HL-60/S4 treated with phorbol 12-myristate 13-acetate at 8.2 ng/mL for 4 days and 3 days (cell line): Measurements from ENCODE around the gene PAPOLB.

Experiments
- in situ Hi-C: fragments of 300-500 bp; cut with MboI; formaldehyde crosslinking; loops from 2 replicates; pipeline ENCODE4 v1.15.0; 2022; ENCODE audit warnings: low sequenced_read_pairs

Gene PAPOLB

DNA sequence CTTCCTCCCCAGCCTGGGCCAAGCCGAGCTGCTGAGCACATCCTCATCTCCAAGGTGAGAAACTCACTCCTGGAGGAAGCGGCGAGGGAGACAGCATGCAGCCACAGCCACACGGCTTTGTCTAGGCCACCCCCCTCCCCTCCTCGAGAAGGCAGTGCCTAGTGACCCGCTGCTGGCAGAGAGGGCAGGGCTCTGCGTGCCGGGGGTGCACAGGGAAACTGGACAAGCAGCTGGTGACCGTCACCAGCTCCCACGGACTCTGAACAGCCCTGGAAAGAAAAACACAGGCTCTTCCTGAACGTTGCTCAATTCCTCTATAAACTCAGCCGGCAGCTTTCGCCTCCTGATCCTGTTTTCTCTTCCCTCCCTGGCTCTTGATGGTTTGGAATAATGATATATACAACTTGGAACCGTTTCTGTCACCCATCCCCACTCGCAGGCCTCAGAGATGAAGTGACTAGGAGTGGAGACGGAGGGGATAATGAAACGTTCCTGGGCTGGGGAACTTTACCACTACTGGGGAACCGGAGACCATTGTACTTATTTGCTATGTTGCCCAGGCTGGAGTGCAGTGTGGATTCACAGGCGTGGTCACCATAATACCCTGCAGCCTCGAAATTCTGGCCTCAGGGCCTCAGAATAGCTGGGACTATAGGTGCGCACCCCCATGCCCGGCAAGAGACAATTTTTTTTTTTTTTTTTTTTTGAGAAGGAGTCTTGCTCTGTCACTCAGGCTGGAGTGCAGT lies 19.3 kb downstream of the PAPOLB start:
- in situ Hi-C loops, result loop anchor here (25.0 kb wide), 1 partner anchor 245 kb away; no protein-coding TSS in a partner anchor

DNA sequence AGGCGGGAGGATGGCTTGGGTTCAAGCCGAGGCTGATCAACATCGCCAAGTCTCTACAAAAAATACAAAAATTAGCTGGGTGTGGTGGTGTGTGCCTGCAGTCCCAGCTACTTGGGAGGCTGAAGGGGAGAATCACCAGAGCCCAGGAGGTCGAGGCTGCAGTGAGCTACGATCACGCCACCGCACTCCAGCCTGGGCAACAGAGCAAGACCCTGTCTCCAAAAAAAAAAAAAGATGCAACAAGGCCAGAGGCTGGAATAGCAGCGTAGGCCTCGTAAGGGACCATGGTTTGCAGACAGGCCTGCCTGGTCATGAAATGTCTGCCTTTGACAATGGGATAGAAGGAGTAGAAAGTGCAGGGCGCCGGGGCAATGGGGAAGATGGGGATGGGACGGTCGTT lies 20.0 kb downstream of the PAPOLB start:
- in situ Hi-C loops, result loop anchor here (25.0 kb wide), 1 partner anchor 245 kb away; no protein-coding TSS in a partner anchor

DNA sequence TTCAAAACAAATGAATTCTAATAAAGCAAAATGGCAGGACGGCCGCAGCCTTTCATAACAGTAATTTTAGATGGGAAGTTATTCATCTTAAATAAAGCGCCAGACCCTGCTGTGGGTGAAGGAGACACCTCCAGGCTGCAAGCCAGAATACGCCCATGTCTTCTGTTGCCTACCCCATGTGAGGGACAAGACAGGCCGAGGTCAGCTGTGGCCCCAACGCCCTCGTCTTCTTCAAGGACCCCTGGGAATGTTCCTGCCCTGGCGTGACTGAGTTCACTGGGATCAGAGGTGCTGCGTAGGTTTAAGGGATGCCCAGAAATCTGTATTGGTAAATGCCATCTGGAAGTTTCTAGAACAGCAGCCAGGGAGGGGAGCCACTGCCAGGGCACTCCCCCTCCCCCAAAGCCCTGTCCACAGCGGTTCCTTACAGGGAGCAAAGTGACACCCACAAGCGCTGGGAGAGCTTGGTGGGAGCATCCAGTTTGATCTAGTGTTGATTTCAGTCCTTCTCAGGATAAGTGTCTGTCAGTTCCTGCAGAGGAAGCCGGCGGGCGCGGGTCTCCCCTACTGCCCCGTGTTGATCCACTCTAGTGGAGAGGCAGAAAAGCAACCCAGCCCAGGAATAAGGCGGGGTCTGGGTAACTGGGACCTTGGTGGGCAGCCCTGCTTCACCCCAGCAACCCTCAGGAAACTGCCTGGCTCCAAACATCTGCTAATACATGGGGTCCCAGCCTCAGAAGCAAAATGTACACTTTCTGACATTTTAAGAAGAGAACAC lies 20.6 kb downstream of the PAPOLB start:
- in situ Hi-C loops, result loop anchor here (25.0 kb wide), 1 partner anchor 246 kb away; no protein-coding TSS in a partner anchor

DNA sequence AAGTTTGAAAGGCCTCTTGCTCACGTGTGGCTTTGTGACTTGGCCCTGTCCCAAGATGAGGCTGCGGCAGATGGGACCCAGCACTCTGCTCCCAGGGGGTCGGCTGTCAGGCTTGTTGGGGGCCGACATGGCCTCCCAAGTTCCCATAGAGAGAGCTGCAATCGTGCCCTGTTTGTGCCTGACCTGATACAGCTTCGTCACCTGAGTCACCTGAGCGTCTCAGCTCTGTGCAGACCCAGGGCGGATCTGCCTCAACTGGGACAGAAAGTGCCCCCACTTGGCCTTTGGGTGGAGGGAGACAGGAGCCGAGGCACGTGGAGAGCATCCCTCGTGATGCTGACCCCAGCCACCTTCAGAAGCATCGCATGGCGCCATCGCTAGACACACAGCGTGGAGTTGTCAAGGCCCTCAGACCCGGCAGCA lies 21.7 kb downstream of the PAPOLB start:
- in situ Hi-C loops, result loop anchor here (25.0 kb wide), 1 partner anchor 247 kb away; no protein-coding TSS in a partner anchor

DNA sequence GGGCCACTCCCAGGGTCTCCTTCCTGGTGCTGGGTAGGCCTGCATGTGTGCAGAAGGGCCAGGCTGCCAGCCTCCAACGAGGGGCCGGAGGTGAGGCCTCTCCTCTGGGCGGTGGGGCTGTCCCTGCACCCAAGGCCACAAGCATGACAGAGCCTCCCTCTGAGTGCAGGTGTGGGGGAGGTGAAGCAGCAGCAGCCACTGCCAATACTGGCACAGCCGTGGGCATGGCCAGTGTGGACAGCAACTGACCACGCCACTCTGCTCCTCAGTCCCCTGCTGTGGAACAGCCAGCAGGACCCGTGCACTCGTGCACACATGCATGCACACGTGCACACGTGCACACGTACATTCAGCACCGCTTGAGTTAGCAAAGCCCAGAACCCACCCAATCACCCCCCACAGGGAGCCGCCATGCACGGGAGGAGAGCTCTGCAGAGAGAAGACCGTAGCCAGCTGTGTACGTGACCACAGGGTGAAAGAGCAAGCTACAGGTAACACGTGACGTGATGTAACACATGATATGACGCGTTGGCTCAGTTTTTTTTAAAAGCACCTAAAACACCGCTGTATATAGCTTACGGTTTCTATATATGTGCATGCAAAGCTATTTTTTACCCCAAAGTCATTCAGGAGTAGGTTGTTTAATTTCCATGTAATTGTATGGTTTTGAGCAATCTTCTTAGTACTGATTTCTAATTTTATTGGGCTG lies 23.1 kb downstream of the PAPOLB start:
- in situ Hi-C loops, result loop anchor here (25.0 kb wide), 1 partner anchor 249 kb away; no protein-coding TSS in a partner anchor

DNA sequence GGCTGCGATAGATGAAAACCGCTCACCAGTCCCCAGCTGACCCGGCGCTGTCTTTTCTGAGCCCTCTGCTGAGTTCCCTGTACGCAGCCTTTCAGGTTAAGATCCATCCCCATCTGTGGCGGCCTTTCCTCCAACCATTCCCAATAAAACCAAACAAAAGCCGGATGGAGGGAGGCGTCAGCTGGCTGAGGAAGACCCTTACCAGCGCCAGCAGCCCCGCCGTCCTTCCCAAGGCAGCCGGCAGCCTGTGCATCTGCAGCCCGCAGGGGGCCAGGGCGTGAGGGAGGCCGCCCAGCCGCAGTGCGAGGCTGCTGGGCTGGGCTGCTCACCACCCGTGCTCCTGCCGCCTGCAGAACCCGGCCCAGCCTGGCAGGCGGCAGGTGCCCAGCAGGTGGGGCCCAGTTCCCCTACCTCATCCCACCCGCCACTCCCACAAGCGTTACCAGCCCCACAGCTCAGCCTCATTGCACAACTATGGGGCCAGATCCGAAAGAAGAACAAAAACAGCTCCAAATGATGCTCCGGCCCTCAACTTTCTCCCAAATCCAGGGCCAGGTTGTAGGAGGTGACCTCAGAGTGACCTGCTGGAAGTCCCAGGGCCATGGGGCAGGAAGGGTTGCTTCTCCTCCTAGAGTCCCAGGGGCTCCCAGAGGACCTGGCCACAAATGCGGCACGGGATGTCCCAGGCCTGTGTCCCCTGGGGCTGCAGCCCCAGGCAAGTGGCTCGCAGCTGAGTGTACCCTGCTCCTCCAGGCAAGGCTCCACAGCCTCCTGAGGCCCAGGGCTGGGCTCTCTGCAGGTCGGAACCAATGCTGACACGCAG lies 23.8 kb downstream of the PAPOLB start:
- in situ Hi-C loops, result loop anchor here (25.0 kb wide), 1 partner anchor 249 kb away; no protein-coding TSS in a partner anchor

DNA sequence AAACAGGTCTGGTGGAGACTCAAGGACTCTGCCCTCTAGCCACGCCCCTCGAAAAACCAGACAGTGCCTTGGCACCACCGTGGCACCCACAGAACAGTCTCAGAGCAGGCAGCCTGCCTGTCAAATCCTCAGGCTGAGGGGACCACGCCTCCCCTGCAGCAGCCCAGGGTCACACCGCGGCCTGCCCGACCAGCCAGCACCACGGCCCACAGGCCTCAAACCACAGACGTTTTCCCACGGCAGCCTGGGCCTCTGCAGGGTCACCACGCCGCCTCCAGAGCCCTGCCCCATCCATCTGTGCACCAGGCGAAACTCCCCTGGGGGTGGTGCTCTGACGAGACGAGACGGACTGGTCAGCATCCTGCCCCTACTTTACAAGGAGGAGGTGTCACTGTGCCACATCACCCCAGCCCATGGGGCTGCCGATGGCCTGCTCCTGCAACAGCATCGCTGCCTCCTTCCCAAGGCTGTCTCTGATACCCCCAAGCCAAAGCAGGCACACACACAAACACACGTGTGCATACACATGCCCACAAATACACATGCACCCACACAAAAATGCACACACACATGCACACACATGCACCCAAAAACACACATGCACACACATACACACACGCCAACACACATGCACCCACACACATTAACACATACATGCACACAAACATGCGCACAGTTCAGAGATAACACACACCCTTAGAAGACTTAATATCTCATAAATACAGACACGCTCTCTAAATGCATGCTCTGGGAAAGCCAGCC lies 24.6 kb downstream of the PAPOLB start:
- in situ Hi-C loops, result loop anchor here (25.0 kb wide), 1 partner anchor 250 kb away; no protein-coding TSS in a partner anchor

DNA sequence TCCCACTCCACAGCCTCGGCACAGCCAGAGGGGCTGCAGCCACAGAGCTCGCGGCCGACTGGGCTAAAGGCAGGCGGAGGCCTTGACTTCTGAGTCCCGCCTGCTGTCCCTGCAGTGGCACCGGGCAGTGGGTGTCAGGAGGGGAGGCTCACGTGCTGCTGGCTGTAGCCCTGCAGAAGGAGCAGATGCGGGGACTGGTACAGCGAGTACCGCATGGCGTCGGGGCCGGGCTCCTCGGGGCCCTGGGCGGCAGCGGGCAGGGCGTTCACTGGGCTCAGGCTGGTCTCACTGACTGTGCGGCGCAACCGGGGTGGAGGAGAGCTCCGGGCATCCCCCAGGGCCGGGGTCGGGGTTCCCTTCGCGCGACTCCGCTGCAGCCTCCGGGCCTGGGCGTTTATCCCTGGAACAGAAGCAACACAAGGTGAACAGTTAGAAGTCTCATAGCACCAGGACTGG lies 25.6 kb downstream of the PAPOLB start:
- in situ Hi-C loops, result loop anchor here (25.0 kb wide), 1 partner anchor 251 kb away; no protein-coding TSS in a partner anchor

DNA sequence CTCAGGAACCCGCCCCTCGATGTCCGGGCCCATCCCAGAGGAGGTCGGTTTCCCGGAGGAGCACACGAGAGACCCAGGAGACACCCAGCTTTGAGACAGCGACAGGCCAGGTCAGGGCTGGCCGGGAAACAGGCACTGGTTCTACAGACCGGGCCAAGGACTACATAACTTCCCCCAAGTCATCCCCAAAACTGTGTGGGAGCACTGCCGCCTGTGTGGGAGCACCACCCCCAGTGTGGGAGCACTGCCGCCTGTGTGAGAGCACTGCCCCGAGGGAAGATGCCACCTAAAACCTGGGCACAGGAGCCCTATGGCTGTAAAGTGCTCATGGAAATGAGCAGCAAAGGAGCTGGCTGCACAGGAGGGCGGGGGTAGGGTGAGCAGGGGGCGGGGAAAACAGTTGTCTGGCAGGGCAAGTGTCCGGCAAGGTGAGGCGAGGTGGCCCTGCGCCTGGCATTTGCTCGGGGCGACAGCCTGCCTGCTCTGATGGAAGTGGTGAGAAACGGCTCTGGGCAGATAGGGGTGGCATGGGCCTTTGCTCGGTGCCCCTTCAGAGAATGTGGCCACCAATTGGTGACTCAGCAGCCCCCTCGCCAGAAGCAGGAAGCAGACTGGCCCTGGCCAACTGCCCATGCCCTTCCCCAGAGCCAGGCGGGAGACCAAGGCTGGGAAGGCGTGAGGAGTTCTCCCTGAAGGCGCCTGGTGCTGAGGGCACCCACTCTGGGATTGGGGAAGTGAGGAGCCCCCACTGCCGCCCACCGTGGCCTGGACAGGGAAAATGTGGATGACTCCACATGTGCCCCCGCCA lies 26.2 kb downstream of the PAPOLB start:
- in situ Hi-C loops, result loop anchor here (25.0 kb wide), 1 partner anchor 252 kb away; no protein-coding TSS in a partner anchor

DNA sequence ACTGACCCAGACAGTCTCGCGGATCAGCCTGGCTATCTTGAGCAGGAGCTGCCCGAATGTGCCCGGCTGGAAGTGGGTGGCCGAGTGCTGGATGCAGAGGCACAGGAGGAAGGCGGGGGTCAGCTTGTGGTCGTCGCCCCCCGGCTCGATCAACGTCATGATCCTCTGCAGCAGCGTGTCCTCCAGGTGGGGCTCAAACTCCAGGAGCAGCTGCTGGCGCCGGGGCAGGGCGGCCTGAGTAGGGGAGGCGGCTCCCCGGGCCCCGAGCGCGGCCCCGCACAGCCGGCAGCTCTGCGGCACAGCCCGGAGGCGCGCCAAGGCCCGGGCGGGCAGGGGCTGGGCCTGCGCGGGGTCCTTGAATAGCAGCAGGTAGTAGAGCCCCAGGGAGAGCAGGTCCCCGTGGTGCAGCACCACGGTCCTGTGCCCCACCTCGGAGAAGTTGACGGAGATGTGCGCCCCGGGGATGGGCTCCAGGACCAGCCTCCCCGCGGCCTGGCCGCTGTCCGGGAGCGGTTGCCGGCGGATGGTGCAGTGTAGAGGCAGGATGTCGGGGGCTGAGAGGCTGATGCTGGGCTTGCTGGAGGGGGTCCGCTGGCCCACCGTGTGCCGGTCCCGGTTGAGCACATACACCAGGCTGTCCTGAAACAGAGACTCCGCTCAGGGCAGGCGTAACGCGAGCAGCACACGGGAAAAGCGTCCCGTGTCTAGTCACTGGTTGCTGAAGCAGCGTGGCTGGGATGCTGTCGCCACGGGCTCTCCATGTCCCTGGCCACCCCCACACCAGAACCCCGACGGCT lies 27.0 kb downstream of the PAPOLB start:
- in situ Hi-C loops, result loop anchor here (25.0 kb wide), 1 partner anchor 253 kb away; no protein-coding TSS in a partner anchor

DNA sequence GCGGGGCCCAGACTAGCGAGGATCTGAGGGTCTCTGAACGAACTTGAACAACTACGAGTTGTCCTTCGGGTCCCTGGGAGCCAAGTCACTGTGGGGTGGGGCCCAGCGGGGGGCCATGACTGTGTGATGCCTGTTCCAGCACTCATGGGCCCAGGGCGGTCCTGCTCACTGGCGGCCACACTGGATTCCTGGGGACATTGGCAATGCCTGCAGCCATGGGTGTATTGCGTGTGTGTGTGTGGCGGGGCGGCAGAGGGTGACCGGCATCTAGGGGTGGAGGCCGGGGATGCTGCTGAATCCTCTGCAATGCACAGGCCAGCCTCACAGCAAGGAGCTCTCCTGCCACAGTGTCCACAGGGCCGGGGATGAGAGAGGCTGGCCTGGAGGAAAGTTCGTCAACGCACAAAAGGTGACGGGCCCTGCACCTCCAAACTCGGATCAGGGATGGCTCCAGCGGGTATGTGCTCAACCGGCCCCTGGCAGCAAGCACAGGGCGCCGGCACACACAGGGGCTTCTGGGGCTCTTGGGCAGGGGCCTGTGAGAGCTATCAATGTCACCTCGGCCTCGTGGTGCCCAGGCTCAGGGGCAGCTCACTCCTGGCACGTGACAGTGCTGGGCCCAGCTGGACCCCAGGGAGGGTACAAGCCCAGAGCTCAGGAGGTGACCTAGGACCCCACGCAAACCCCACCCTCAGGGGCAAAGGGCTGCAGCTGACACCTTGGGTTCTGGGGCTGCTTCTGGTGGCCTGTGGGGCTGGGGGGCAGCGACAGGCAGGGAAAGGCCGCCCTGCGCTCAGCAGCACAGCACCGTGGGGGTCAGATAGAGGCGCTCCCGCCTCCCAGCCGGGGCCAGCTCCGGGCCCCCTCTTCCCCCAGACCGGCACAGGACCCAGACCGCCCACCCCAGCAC lies 27.9 kb downstream of the PAPOLB start:
- in situ Hi-C loops, result loop anchor here (25.0 kb wide), 1 partner anchor 253 kb away; no protein-coding TSS in a partner anchor

DNA sequence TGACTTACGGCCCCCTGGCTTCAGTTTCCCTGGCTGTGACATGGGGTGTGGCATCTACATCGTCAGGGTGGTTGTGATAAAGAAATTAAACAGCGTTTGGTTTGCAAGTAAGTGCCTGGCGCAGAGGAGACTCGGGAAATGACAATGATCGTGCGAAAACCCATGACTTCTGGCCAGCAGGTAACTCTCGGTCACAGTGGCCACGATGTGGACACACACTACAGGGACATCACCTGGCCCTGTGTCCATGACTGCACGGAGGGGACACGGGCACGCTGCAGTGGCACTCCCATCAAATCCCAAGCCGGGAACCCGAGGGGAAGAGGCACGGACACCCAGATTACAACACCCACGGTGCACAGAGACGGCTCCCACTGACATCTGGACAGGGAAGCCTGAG lies 28.7 kb downstream of the PAPOLB start:
- in situ Hi-C loops, result loop anchor here (25.0 kb wide), 1 partner anchor 254 kb away; no protein-coding TSS in a partner anchor

DNA sequence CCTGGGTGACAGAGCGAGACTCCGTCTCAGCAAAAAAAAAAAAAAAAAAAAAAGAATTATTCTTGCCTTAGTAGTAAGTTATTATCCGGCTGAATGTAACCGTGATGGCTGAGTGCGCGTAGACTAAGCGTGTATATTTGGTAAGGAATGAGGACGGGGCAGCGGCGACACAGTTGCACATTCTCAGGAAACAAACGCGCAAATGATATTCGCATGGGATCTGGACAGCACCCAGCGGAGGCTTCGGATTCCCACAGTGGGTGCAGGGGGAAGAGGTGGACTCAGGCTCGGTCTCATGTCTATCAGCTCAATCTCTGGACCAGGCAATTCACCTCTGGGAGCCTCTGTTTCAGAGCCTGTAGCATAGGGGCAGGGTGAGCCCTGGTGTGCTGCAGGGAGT lies 29.1 kb downstream of the PAPOLB start:
- in situ Hi-C loops, result loop anchor here (25.0 kb wide), 1 partner anchor 255 kb away; no protein-coding TSS in a partner anchor

DNA sequence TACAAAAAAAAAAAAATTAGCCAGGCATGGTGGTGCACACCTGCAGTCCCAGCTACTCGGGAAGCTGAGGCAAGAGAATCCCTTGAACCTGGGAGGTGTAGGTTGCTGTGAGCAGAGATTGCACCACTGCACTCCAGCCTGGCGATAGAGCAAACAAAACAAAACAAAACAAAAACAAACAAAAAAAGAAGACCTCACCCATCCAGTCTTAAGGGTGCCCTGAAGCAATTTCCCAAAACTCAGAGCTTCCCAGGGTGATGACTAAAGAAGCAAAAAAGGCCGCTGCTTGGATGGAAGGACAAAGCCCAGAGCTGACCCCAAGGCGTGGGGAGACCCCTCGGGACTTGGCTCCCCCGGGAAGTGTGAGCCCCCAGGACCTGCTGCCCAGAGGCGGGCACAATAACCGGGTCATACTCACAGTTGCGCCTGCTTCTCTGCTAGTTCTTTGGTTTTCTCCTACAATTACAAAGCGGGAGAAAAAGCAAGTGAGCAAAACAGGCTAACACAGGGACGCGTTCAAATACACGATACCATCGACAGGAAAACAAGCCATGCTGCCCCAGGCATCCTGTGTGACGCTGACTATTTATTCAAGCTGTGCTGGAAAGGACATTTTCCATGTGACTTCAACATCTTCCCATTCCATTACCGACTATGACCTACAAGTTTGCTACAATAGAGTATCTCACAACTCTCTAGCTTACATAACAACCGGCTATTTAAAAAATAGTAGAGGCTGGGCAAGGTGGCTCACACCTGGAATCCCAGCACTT lies 29.9 kb downstream of the PAPOLB start:
- in situ Hi-C loops, result loop anchor here (25.0 kb wide), 1 partner anchor 255 kb away; no protein-coding TSS in a partner anchor

DNA sequence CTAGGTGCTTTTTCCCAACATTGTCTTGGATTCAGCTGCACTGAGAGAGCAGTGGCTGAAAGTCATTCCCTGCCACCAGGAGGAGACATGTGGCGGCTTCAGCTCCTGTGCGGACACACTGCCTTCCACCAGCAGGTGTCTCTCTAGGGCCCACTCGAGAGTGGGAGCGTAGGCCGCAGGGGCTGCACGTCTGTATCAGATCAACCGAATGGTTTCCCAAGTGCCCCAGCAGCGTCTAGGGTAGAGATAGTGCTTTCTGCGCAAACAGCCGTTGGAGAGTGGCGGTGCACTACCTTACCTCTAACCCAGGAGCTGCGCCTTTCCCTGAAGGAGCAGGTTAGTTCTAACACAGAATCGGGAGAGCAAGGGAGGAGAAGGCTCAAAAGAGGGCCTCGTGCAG lies 31.7 kb downstream of the PAPOLB start:
- in situ Hi-C loops, result loop anchor here (25.0 kb wide), 1 partner anchor 257 kb away; no protein-coding TSS in a partner anchor
